Measurements from ENCODE around the gene FAM83G.
"Not testable (repeated sequence)": the region's sequence is repeated elsewhere in the genome, so short reads cannot be mapped to it uniquely, and the experiment has no call there.

The FAM83G gene

DNA sequence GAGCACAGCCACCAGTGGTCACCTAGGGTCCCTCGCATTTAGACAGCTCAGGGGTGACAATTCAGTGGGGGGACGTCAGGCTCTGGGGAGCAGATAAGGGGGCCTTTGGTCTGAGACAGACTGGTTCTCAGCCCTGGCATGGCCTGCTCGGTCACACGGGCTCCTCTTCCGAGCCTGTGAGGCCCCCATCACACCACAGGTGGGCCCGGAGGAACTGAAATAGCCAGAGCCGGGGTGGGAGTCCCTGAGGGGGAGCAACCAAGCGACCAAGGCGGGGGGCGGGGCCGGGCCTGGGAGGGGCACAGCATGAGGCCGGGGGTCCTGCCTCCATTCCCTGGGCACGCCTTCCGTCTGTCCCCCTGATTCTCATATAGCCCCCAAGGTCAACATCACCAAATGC is 37.8 kb upstream of the FAM83G start:
- not testable (repeated sequence) for H3K27ac ChIP-seq (ENCODE audit: low read depth, low read length); H3K27me3 ChIP-seq (ENCODE audit: control insufficient read depth, low read length); H3K36me3 ChIP-seq (ENCODE audit: control insufficient read depth, low read length); H3K9me2 ChIP-seq (replicated peaks; ENCODE audit: control insufficient read depth, low read length); H3K79me2 ChIP-seq (ENCODE audit: control insufficient read depth, low read length); H3K4me3 ChIP-seq (ENCODE audit: low read length); H3K4me2 ChIP-seq (ENCODE audit: low read length); H3K9me3 ChIP-seq (ENCODE audit: control insufficient read depth, insufficient read depth, low read length); H4K20me1 ChIP-seq (ENCODE audit: control insufficient read depth, insufficient read depth, low read depth, low read length); H3F3A ChIP-seq (ENCODE audit: control insufficient read depth, insufficient read depth)
- peaks cover 13% of the 10 kb centered on the region; the same call in 1 of the 2 replicates for H3K4me1 ChIP-seq (ENCODE audit: control insufficient read depth, low read length)

GRCh38 chr17:19041871-19042270 is 37.3 kb upstream of the FAM83G start:
- not testable (repeated sequence) for H3K9me3 ChIP-seq (ENCODE audit: control insufficient read depth, insufficient read depth, low read length); H3K4me3 ChIP-seq (ENCODE audit: low read length); H3K79me2 ChIP-seq (ENCODE audit: control insufficient read depth, low read length); H3K27me3 ChIP-seq (ENCODE audit: control insufficient read depth, low read length); H3K36me3 ChIP-seq (ENCODE audit: control insufficient read depth, low read length); H3F3A ChIP-seq (ENCODE audit: control insufficient read depth, insufficient read depth); H3K9me2 ChIP-seq (replicated peaks; ENCODE audit: control insufficient read depth, low read length); H4K20me1 ChIP-seq (ENCODE audit: control insufficient read depth, insufficient read depth, low read depth, low read length)
- H3K27ac ChIP-seq (ENCODE audit: low read depth, low read length): peak overlapping the region; percentile 62
- H3K4me2 ChIP-seq (ENCODE audit: low read length): peak overlapping the region; percentile 42; the same call in 1 of the 2 replicates
- H3K4me1 ChIP-seq (ENCODE audit: control insufficient read depth, low read length): peaks cover 15% of the 10 kb centered on the region; the same call in 1 of the 2 replicates

DNA sequence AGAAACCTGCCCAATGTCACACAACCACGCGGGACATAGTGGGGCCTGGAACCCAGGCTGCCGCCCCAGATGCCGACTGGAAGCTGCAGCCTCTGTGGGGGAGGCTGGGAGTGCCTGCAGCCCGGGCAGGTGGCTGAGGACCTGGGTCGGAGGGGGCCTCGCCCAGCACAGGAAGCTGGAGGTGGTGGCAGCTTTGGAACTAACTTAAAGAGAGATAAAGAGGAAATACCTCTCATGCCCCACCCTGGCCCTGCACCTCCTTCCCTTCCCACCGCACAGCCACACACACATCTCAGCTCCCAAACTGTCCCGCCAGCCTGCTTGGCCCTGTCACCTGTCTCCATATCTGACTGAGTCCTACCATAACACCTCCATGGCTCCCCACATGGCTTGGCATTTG is 35.8 kb upstream of the FAM83G start:
- not testable (repeated sequence) for H3K9me3 ChIP-seq (ENCODE audit: control insufficient read depth, insufficient read depth, low read length); H4K20me1 ChIP-seq (ENCODE audit: control insufficient read depth, insufficient read depth, low read depth, low read length); H3K79me2 ChIP-seq (ENCODE audit: control insufficient read depth, low read length); H3K36me3 ChIP-seq (ENCODE audit: control insufficient read depth, low read length); H3F3A ChIP-seq (ENCODE audit: control insufficient read depth, insufficient read depth); H3K9me2 ChIP-seq (replicated peaks; ENCODE audit: control insufficient read depth, low read length); H3K27me3 ChIP-seq (ENCODE audit: control insufficient read depth, low read length); H3K4me3 ChIP-seq (ENCODE audit: low read length)
- Histone ChIP-seq H3K27ac (ENCODE audit: low read depth, low read length) (peak overlapping the region; percentile 63), H3K4me2 (ENCODE audit: low read length) (peak overlapping the region; percentile 39; the same call in 1 of the 2 replicates), H3K4me1 (ENCODE audit: control insufficient read depth, low read length) (peaks cover 15% of the 10 kb centered on the region; the same call in 1 of the 2 replicates)

DNA sequence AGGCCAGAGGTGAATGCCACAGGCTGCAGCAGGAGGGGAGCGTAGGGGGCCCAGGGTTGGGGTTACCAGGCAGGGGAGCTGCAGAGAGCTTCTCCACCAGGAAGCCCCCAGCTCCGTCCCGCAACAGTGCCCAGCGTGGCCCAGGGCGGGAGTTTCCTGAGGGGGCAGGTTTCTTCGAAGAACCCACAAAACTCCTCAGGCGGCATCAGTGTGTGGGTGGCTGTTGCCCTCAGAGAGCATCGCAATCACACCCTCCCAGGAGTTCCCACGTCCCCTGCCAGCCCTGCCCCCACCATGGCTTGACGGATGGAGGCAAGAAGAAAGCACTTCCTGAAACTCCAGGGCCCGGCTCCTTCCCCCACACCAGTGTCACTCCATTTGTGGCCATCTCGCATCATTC is 34.2 kb upstream of the FAM83G start:
- not testable (repeated sequence) for H3K27ac ChIP-seq (ENCODE audit: low read depth, low read length); H3K4me2 ChIP-seq (ENCODE audit: low read length); H3K79me2 ChIP-seq (ENCODE audit: control insufficient read depth, low read length); H3K9me3 ChIP-seq (ENCODE audit: control insufficient read depth, insufficient read depth, low read length); H3K9me2 ChIP-seq (replicated peaks; ENCODE audit: control insufficient read depth, low read length); H4K20me1 ChIP-seq (ENCODE audit: control insufficient read depth, insufficient read depth, low read depth, low read length); H3K4me3 ChIP-seq (ENCODE audit: low read length); H3K27me3 ChIP-seq (ENCODE audit: control insufficient read depth, low read length); H3F3A ChIP-seq (ENCODE audit: control insufficient read depth, insufficient read depth); H3K36me3 ChIP-seq (ENCODE audit: control insufficient read depth, low read length)
- peaks cover 15% of the 10 kb centered on the region; the same call in 1 of the 2 replicates for H3K4me1 ChIP-seq (ENCODE audit: control insufficient read depth, low read length)

DNA sequence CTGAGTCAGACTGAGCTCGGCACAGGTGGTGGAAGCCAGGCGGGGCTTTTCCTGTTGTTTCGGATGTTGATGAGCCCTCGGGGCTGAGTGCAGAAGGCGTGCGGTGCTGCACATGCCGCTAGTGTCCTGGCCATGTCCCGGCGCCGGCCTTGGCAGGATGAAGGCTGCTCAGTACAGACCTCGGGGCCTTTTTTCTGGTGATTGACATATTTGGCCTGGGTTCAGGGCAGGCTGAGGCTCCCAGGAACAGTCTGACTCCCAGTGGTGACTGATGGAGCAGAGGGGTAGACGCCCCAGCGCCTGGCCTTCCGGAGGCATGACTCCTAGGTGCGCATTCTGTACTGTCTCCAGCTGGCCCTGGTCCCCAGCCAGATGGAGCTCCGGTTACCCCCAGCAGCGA is 33.4 kb upstream of the FAM83G start:
- not testable (repeated sequence) for H3K79me2 ChIP-seq (ENCODE audit: control insufficient read depth, low read length); H3K27ac ChIP-seq (ENCODE audit: low read depth, low read length); H3K27me3 ChIP-seq (ENCODE audit: control insufficient read depth, low read length); H3K4me3 ChIP-seq (ENCODE audit: low read length); H3F3A ChIP-seq (ENCODE audit: control insufficient read depth, insufficient read depth); H3K4me2 ChIP-seq (ENCODE audit: low read length); H4K20me1 ChIP-seq (ENCODE audit: control insufficient read depth, insufficient read depth, low read depth, low read length); H3K9me2 ChIP-seq (replicated peaks; ENCODE audit: control insufficient read depth, low read length); H3K36me3 ChIP-seq (ENCODE audit: control insufficient read depth, low read length); H3K9me3 ChIP-seq (ENCODE audit: control insufficient read depth, insufficient read depth, low read length)
- H3K4me1 ChIP-seq (ENCODE audit: control insufficient read depth, low read length): peaks cover 13% of the 10 kb centered on the region; the same call in 1 of the 2 replicates

DNA sequence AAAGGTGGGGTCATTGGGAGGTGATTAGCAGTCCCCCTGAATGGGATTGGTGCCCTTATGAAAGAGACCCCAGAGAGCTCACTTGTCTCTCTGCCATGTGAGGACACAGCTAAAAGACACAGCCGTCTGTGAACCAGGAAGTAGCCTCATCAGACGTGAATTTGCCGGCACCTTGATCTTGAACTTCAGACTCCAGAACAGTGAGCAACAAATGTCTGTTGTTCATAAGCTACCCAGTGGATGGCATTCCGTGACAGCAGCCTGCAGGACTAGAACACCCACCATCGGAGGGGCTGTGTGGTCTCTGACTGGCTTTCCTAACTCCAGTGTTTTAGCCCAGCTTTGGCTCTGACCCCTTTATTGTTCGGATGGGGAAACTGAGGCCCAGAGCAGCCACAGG is 33.0 kb upstream of the FAM83G start:
- peak overlapping the region; percentile 71 for H3K27ac ChIP-seq (ENCODE audit: low read depth, low read length)
- H3K79me2 ChIP-seq (ENCODE audit: control insufficient read depth, low read length); H3F3A ChIP-seq (ENCODE audit: control insufficient read depth, insufficient read depth); H3K9me3 ChIP-seq (ENCODE audit: control insufficient read depth, insufficient read depth, low read length); H3K36me3 ChIP-seq (ENCODE audit: control insufficient read depth, low read length); H3K27me3 ChIP-seq (ENCODE audit: control insufficient read depth, low read length); H3K9me2 ChIP-seq (replicated peaks; ENCODE audit: control insufficient read depth, low read length); H3K4me3 ChIP-seq (ENCODE audit: low read length); H4K20me1 ChIP-seq (ENCODE audit: control insufficient read depth, insufficient read depth, low read depth, low read length): not testable (repeated sequence)
- peaks cover 13% of the 10 kb centered on the region; the same call in 1 of the 2 replicates for H3K4me1 ChIP-seq (ENCODE audit: control insufficient read depth, low read length)
- peak overlapping the region; percentile 30; the same call in 1 of the 2 replicates for H3K4me2 ChIP-seq (ENCODE audit: low read length)

DNA sequence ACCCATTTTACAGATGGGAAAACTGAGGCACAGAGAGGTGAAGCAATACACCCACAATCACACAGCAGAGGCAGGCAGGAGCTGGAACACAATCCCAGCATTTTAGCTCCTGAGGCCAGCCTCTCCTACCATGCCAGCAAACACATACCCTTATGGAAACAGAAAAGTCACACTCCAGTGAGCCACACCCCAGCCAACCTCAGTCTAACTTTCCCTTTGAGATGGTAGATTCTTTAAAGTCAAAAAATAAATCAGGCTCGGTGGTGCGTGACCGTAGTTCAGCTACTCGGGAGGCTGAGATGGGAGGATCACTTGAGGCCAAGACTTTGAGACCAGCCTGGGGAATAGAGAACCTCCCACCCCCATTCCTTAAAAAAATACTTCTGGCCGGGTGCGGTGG is 31.6 kb upstream of the FAM83G start:
- not testable (repeated sequence) for H3K27me3 ChIP-seq (ENCODE audit: control insufficient read depth, low read length); H3K4me1 ChIP-seq (ENCODE audit: control insufficient read depth, low read length); H3K4me3 ChIP-seq (ENCODE audit: low read length); H3K79me2 ChIP-seq (ENCODE audit: control insufficient read depth, low read length); H3K4me2 ChIP-seq (ENCODE audit: low read length); H3K9me3 ChIP-seq (ENCODE audit: control insufficient read depth, insufficient read depth, low read length); H3F3A ChIP-seq (ENCODE audit: control insufficient read depth, insufficient read depth); H4K20me1 ChIP-seq (ENCODE audit: control insufficient read depth, insufficient read depth, low read depth, low read length); H3K27ac ChIP-seq (ENCODE audit: low read depth, low read length); H3K9me2 ChIP-seq (replicated peaks; ENCODE audit: control insufficient read depth, low read length); H3K36me3 ChIP-seq (ENCODE audit: control insufficient read depth, low read length)

- H3K4me3 ChIP-seq (ENCODE audit: low read length); H3K27ac ChIP-seq (ENCODE audit: low read depth, low read length); H3K4me1 ChIP-seq (ENCODE audit: control insufficient read depth, low read length); H3K27me3 ChIP-seq (ENCODE audit: control insufficient read depth, low read length); H3K9me3 ChIP-seq (ENCODE audit: control insufficient read depth, insufficient read depth, low read length); H3K4me2 ChIP-seq (ENCODE audit: low read length); H3F3A ChIP-seq (ENCODE audit: control insufficient read depth, insufficient read depth); H4K20me1 ChIP-seq (ENCODE audit: control insufficient read depth, insufficient read depth, low read depth, low read length); H3K36me3 ChIP-seq (ENCODE audit: control insufficient read depth, low read length); H3K79me2 ChIP-seq (ENCODE audit: control insufficient read depth, low read length); H3K9me2 ChIP-seq (replicated peaks; ENCODE audit: control insufficient read depth, low read length): not testable (repeated sequence)
These were observed 27.9 kb upstream of the FAM83G start for GRCh38 chr17:19032377-19032988.

Measured in DOHH2 (cell line).